Measurements from ENCODE around the gene SMKR1. TPM values are rescaled to one million over a fixed set of nuclear protein-coding genes. Genes with fewer than 3 reads are reported as not detected.

The SMKR1 gene
- total RNA-seq, 1 experiment from 2014 or later, result 7.4 TPM

DNA sequence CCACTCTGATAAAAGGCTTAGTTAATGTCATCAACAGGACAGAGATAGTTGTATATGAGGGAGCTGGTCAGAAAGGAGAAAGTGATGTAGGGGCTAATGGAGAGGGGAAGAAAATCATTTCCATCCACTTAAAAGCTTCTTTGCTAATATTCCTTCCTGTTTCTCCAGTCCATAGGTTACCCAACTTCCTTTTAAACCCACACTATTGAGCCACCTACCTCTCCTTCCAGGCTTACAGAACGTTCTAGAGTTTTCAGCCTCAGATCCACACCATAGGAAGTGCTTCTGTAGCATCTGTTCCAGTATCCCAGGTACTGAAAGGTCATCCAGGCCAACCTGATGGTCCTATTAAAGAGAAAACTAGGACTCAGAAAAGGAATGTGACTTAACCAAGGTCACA is 39.9 kb upstream of the SMKR1 start:
- Histone ChIP-seq H3K36me3 (ENCODE audit: low read depth, low read length) (peaks cover 28% of the 10 kb centered on the region), H3K9ac (ENCODE audit: low read length) (no peak overlapping the region), H3K79me2 (ENCODE audit: low read length) (no peaks in the 10 kb centered on the region), H3K4me1 (ENCODE audit: insufficient read depth, low read length) (no peaks in the 10 kb centered on the region), H3K27ac (ENCODE audit: low read length) (no peak overlapping the region), H2AFZ (ENCODE audit: low read length) (no peak overlapping the region), H3K27me3 (ENCODE audit: low read length) (no peaks in the 10 kb centered on the region), H3F3A (ENCODE audit: low read length, unreplicated experiment) (no peaks in the 10 kb centered on the region), H3K9me2 (replicated peaks; ENCODE audit: low read length) (no peaks in the 10 kb centered on the region), H4K20me1 (ENCODE audit: low read length) (no peaks in the 10 kb centered on the region), H3K9me3 (ENCODE audit: low read length) (no peaks in the 10 kb centered on the region), H3K4me3 (ENCODE audit: low read length) (no peak overlapping the region), H3K4me2 (ENCODE audit: low read length) (no peak overlapping the region)
- POLR2A ChIA-PET (ENCODE audit: unreplicated experiment), result interaction anchor here (0.6 kb wide), 1 partner anchor 95 kb away, joined by 4 read pairs; no protein-coding TSS in a partner anchor
- DNase-seq (no peak), ATAC-seq (no peak)
- TF ChIP-seq EZH2 (IDR thresholded peaks at IDR 0.05; ENCODE audit: low read length, unreplicated experiment) (no peak), EZH2phosphoT487 (IDR thresholded peaks at IDR 0.05; ENCODE audit: borderline replicate concordance, low read length) (no peak)
- TF ChIP-seq, protein P1, sequence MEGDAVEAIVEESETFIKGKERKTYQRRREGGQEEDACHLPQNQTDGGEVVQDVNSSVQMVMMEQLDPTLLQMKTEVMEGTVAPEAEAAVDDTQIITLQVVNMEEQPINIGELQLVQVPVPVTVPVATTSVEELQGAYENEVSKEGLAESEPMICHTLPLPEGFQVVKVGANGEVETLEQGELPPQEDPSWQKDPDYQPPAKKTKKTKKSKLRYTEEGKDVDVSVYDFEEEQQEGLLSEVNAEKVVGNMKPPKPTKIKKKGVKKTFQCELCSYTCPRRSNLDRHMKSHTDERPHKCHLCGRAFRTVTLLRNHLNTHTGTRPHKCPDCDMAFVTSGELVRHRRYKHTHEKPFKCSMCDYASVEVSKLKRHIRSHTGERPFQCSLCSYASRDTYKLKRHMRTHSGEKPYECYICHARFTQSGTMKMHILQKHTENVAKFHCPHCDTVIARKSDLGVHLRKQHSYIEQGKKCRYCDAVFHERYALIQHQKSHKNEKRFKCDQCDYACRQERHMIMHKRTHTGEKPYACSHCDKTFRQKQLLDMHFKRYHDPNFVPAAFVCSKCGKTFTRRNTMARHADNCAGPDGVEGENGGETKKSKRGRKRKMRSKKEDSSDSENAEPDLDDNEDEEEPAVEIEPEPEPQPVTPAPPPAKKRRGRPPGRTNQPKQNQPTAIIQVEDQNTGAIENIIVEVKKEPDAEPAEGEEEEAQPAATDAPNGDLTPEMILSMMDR (conservative IDR thresholded peaks at IDR 0.05; ENCODE audit: low read depth, low read length), result no peak
- intact Hi-C loops (cut with micrococcal nuclease), result no loop called here
- no TSS peak for BruUV-seq (replicated peaks)
- CTCF ChIA-PET, result no interaction called here

DNA sequence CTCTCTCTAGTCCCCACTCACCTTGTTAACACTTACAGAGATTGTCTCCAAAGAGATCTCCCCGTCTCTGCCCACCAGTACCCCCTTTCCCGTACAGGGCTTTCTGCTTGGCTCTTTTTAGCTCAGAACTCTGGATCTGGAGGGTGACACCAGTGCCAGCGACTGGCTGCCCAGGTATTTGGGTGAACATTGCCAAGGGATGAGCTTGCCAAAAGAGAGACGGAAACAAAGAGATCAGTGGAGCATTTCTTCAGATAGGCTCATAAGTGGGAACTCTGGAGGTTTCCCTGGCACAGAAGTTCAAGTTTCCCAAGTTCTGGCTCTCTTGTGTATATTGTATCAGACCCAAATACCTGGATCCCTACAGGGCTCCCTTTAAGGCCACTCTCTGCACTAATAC is 38.1 kb upstream of the SMKR1 start:
- no peak overlapping the region for H3K4me3 ChIP-seq (ENCODE audit: low read length)
- H3K4me1 ChIP-seq (ENCODE audit: insufficient read depth, low read length), result no peaks in the 10 kb centered on the region
- peaks cover 26% of the 10 kb centered on the region for H3K36me3 ChIP-seq (ENCODE audit: low read depth, low read length)
- no peak overlapping the region for H3K4me2 ChIP-seq (ENCODE audit: low read length)
- no peak for TF ChIP-seq EZH2 (IDR thresholded peaks at IDR 0.05; ENCODE audit: low read length, unreplicated experiment)
- TF ChIP-seq EZH2phosphoT487 (IDR thresholded peaks at IDR 0.05; ENCODE audit: borderline replicate concordance, low read length), result no peak
- TF ChIP-seq, protein P1 (conservative IDR thresholded peaks at IDR 0.05; ENCODE audit: low read depth, low read length), result no peak
- no peaks in the 10 kb centered on the region for H3F3A ChIP-seq (ENCODE audit: low read length, unreplicated experiment)
- no peaks in the 10 kb centered on the region for H3K9me2 ChIP-seq (replicated peaks; ENCODE audit: low read length)
- H3K79me2 ChIP-seq (ENCODE audit: low read length), result no peaks in the 10 kb centered on the region
- no peaks in the 10 kb centered on the region for H3K9me3 ChIP-seq (ENCODE audit: low read length)
- H3K27ac ChIP-seq (ENCODE audit: low read length), result no peak overlapping the region
- no TSS peak for BruUV-seq (replicated peaks)
- H3K9ac ChIP-seq (ENCODE audit: low read length), result no peak overlapping the region
- H4K20me1 ChIP-seq (ENCODE audit: low read length), result no peaks in the 10 kb centered on the region
- intact Hi-C loops (cut with micrococcal nuclease), result no loop called here
- no peak overlapping the region for H2AFZ ChIP-seq (ENCODE audit: low read length)
- DNase-seq (no peak), ATAC-seq (no peak)
- H3K27me3 ChIP-seq (ENCODE audit: low read length), result no peaks in the 10 kb centered on the region
- POLR2A ChIA-PET (ENCODE audit: unreplicated experiment), result no interaction called here
- CTCF ChIA-PET, result no interaction called here

DNA sequence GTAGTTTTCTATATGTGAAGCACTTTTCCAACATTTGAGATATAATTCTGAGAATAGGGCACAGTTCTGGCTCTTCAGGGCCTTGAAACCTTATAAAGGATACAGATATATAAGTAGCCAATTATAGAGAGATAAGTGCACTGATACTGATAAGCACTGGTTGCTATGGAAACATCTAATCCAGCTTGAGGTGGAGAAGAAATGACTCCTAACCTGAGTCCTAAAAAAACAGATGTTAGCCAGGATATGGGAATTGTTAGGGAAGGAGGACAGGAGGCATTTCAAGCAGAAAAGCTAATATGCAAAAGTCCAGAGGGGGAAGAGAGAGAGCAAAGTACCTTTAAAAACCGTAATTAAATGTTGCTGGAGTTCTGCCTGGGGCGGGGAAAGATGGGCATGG is 37.3 kb upstream of the SMKR1 start:
- no peaks in the 10 kb centered on the region for H3K9me3 ChIP-seq (ENCODE audit: low read length)
- no peaks in the 10 kb centered on the region for H3K79me2 ChIP-seq (ENCODE audit: low read length)
- ATAC-seq (no peak), DNase-seq (no peak)
- CTCF ChIA-PET, result no interaction called here
- no peaks in the 10 kb centered on the region for H4K20me1 ChIP-seq (ENCODE audit: low read length)
- TF ChIP-seq EZH2phosphoT487 (IDR thresholded peaks at IDR 0.05; ENCODE audit: borderline replicate concordance, low read length) (no peak), EZH2 (IDR thresholded peaks at IDR 0.05; ENCODE audit: low read length, unreplicated experiment) (no peak)
- TF ChIP-seq, protein P1 (conservative IDR thresholded peaks at IDR 0.05; ENCODE audit: low read depth, low read length), result no peak
- POLR2A ChIA-PET (ENCODE audit: unreplicated experiment), result no interaction called here
- peaks cover 22% of the 10 kb centered on the region for H3K36me3 ChIP-seq (ENCODE audit: low read depth, low read length)
- H3K27ac ChIP-seq (ENCODE audit: low read length), result no peak overlapping the region
- no peak overlapping the region for H2AFZ ChIP-seq (ENCODE audit: low read length)
- no peak overlapping the region for H3K9ac ChIP-seq (ENCODE audit: low read length)
- H3K4me3 ChIP-seq (ENCODE audit: low read length), result no peak overlapping the region
- H3K4me2 ChIP-seq (ENCODE audit: low read length), result no peak overlapping the region
- BruUV-seq (replicated peaks), result no TSS peak
- intact Hi-C loops (cut with micrococcal nuclease), result no loop called here
- H3F3A ChIP-seq (ENCODE audit: low read length, unreplicated experiment), result no peaks in the 10 kb centered on the region
- H3K27me3 ChIP-seq (ENCODE audit: low read length), result no peaks in the 10 kb centered on the region
- H3K4me1 ChIP-seq (ENCODE audit: insufficient read depth, low read length), result peaks cover 2% of the 10 kb centered on the region; the same call in 1 of the 2 replicates
- H3K9me2 ChIP-seq (replicated peaks; ENCODE audit: low read length), result no peaks in the 10 kb centered on the region
